H1 (cell line): ENCODE measurements around the gene PODN. TPM values are rescaled to one million over a fixed set of nuclear protein-coding genes. Genes with fewer than 3 reads are reported as not detected.

ENCODE experiments used
- CHD7 ChIP-seq: fragments of 300-600 bp; sonication (generic); IDR thresholded peaks from 2 replicates; pipeline ENCODE4 v1.7.1; 2012; ENCODE audit warnings: low read length, moderate library complexity, mild to moderate bottlenecking, inconsistent platforms; ENCODE audit not compliant: insufficient replicate concordance
- EGR1 ChIP-seq: IDR thresholded peaks from 2 replicates; pipeline ENCODE4 v1.6.1; 2011; ENCODE audit warnings: low read depth, low read length, borderline replicate concordance
- SP1 ChIP-seq: IDR thresholded peaks from 2 replicates; pipeline ENCODE4 v1.6.1; 2011; ENCODE audit warnings: low read depth, low read length
- SP2 ChIP-seq: IDR thresholded peaks from 2 replicates; pipeline ENCODE4 v1.6.1; 2012; ENCODE audit warnings: mild to moderate bottlenecking, low read length, inconsistent platforms
- TEAD4 ChIP-seq: IDR thresholded peaks from 2 replicates; pipeline ENCODE4 v1.6.1; 2012; ENCODE audit warnings: low read depth, low read length, inconsistent platforms, mixed read lengths
- polyA plus RNA-seq, 7 experiments: library from polyadenylated mRNA; depleted of rRNA in 3 of 7; stranded (reverse) in 5 of 7; unstranded in 2 of 7; fragments of >200 nt in 5 of 7; fragments of 200-250 nt in 2 of 7; gene quantifications; 1 replicate in 5 of 7; 2 replicates in 1 of 7; 4 replicates in 1 of 7; pipeline versions ENCODE4 v1.2.1 to v1.2.3, GENCODE V29; 2011 to 2013; ENCODE audit warnings: missing spikeins in 2 of 7, mixed read lengths in 2 of 7
- total RNA-seq: library from RNA; stranded (reverse); fragmentation: NEBNext Ultra II Directional; extraction: Animal tissue kit (Norgen Biotek cat#: 25700); gene quantifications from 2 replicates; pipeline ENCODE4 v1.2.1, GENCODE V29; 2021

PODN gene
- total and polyA plus RNA-seq, 2 of the 8 experiments (the other 6 are each of a cell fraction or from before 2014, with no cell fraction given) = 0.11 to 0.17 TPM

GRCh38 chr1:53108646-53109580 is 46.9 kb downstream of the PODN start (continued):
- TF ChIP-seq SP2 = no peak
- no peak for TF ChIP-seq CHD7
- TF ChIP-seq EGR1 = no peak
- TF ChIP-seq TEAD4 = no peak
- TF ChIP-seq SP1 = no peak
